NT2/D1 (cell line): Measurements from ENCODE around the gene PFDN1.

Experiments used
- SUZ12 ChIP-seq: IDR thresholded peaks from 2 replicates; pipeline ENCODE4 v1.6.1; 2011; ENCODE audit not compliant: insufficient read length, insufficient read depth; ENCODE audit errors: extremely low read depth
- ZNF274 ChIP-seq: IDR thresholded peaks from 2 replicates; pipeline ENCODE4 v1.6.1; 2011; ENCODE audit warnings: mild to moderate bottlenecking, low read depth, low read length

GRCh38 chr5:140317859-140318258, 15.0 kb upstream of the PFDN1 start:
- no peak for TF ChIP-seq ZNF274
- TF ChIP-seq SUZ12: no peak
